CD14-positive monocyte (primary cell): ENCODE measurements around the gene PLXNA4. TPM values are rescaled to one million over a fixed set of nuclear protein-coding genes. Genes with fewer than 3 reads are reported as not detected.

Experiments
- DNase-seq, 3 donors: peaks; one replicate each; pipeline ENCODE4 v3.0.0-alpha.2; 2011 to 2022
- H2AFZ ChIP-seq: 2 replicates; pipeline ENCODE4 v1.6.0; 2012; ENCODE audit warnings: mild to moderate bottlenecking, low read depth, low read length, inconsistent platforms; ENCODE audit not compliant: insufficient read depth, poor library complexity, severe bottlenecking
- H3K27ac ChIP-seq, 2 donors: 1 replicate in 1 of 2; 2 replicates in 1 of 2; pipeline ENCODE4 v1.5.1; 2012 to 2013; ENCODE audit warnings: low read length in 2 of 2, control low read depth in 1 of 2, inconsistent platforms in 1 of 2, low read depth in 1 of 2, mild to moderate bottlenecking in 1 of 2
- H3K27me3 ChIP-seq, 2 donors: one replicate each; pipeline versions ENCODE4 v1.6.0 to v1.6.1; 2011 to 2013; ENCODE audit warnings: low read length in 2 of 2; ENCODE audit not compliant: control insufficient read depth in 2 of 2, insufficient read depth in 2 of 2
- H3K36me3 ChIP-seq, 2 donors: replicated peaks in 1 of 2; 1 replicate in 1 of 2; 2 replicates in 1 of 2; pipeline versions ENCODE4 v1.5.1 to v1.6.1; 2012 to 2013; ENCODE audit warnings: low read length in 2 of 2, control low read depth in 1 of 2, inconsistent platforms in 1 of 2, mild to moderate bottlenecking in 1 of 2; ENCODE audit not compliant: insufficient read depth in 2 of 2, control insufficient read depth in 1 of 2
- H3K4me1 ChIP-seq, 2 donors: 1 replicate in 1 of 2; 2 replicates in 1 of 2; pipeline versions ENCODE4 v1.5.1 to v1.6.1; 2012 to 2013; ENCODE audit warnings: low read length in 2 of 2, control low read depth in 1 of 2, inconsistent platforms in 1 of 2, mild to moderate bottlenecking in 1 of 2, moderate library complexity in 1 of 2; ENCODE audit not compliant: insufficient read depth in 2 of 2, control insufficient read depth in 1 of 2
- H3K4me2 ChIP-seq: replicated peaks from 2 replicates; pipeline ENCODE3; 2012; ENCODE audit warnings: low read length, moderate library complexity, mild to moderate bottlenecking; ENCODE audit not compliant: poor library complexity, severe bottlenecking; ENCODE audit errors: extremely low read depth
- H3K4me3 ChIP-seq, 3 experiments: fragments of 200-600 bp in 1 of 3; sonication (generic) in 1 of 3; replicated peaks in 1 of 3; 1 replicate in 2 of 3; 2 replicates in 1 of 3; pipeline ENCODE4 v1.5.1; 2011 to 2013; ENCODE audit warnings: low read length in 3 of 3, mild to moderate bottlenecking in 3 of 3, control low read depth in 2 of 3, low read depth in 2 of 3, inconsistent platforms in 1 of 3, moderate library complexity in 1 of 3
- H3K79me2 ChIP-seq: 2 replicates; pipeline ENCODE4 v1.6.0; 2012; ENCODE audit warnings: mild to moderate bottlenecking, control low read depth, inconsistent platforms, low read length, moderate library complexity; ENCODE audit not compliant: insufficient read depth
- H3K9ac ChIP-seq: 2 replicates; pipeline ENCODE4 v1.6.0; 2017; ENCODE audit warnings: low read length, mild to moderate bottlenecking; ENCODE audit not compliant: insufficient read depth, poor library complexity, severe bottlenecking
- H3K9me3 ChIP-seq, 2 donors: replicated peaks in 1 of 2; 1 replicate in 1 of 2; 2 replicates in 1 of 2; pipeline versions ENCODE4 v1.5.1 to v1.6.1; 2012 to 2013; ENCODE audit warnings: low read length in 2 of 2, control low read depth in 1 of 2; ENCODE audit not compliant: control insufficient read depth in 1 of 2, insufficient read depth in 1 of 2
- H4K20me1 ChIP-seq: 2 replicates; pipeline ENCODE4 v1.6.0; 2012; ENCODE audit warnings: mild to moderate bottlenecking, low read length, control low read depth, moderate library complexity; ENCODE audit not compliant: insufficient read depth
- H3K27ac Mint-ChIP-seq, 7 donors: one replicate each; pipeline ENCODE4 v1.8.0; 2020; ENCODE audit warnings: mild to moderate bottlenecking in 7 of 7, mixed read lengths in 7 of 7, moderate library complexity in 6 of 7, inconsistent platforms in 2 of 7
- H3K27me3 Mint-ChIP-seq, 3 donors: one replicate each; pipeline ENCODE4 v1.8.0; 2021 to 2022; ENCODE audit warnings: low read depth in 3 of 3, mild to moderate bottlenecking in 3 of 3, mixed read lengths in 3 of 3, moderate library complexity in 3 of 3, inconsistent platforms in 1 of 3
- H3K36me3 Mint-ChIP-seq, 2 donors: one replicate each; pipeline ENCODE4 v1.8.0; 2020; ENCODE audit warnings: mixed read lengths in 2 of 2, inconsistent platforms in 1 of 2, mild to moderate bottlenecking in 1 of 2
- H3K4me1 Mint-ChIP-seq: one replicate; pipeline ENCODE4 v1.8.0; 2020; ENCODE audit warnings: mild to moderate bottlenecking, mixed read lengths
- H3K4me3 Mint-ChIP-seq, 2 donors: one replicate each; pipeline ENCODE4 v1.8.0; 2020; ENCODE audit warnings: mild to moderate bottlenecking in 2 of 2, mixed read lengths in 2 of 2, moderate library complexity in 1 of 2
- H3K9me3 Mint-ChIP-seq, 7 donors: one replicate each; pipeline ENCODE4 v1.8.0; 2020 to 2022; ENCODE audit warnings: mixed read lengths in 7 of 7, mild to moderate bottlenecking in 6 of 7, moderate library complexity in 6 of 7, inconsistent platforms in 2 of 7
- CTCF ChIP-seq: fragments of 200-600 bp; IDR thresholded peaks from one replicate; pipeline ENCODE4 v1.8.0; 2022; ENCODE audit warnings: antibody characterized with exemption, mild to moderate bottlenecking
- WGBS: methylation state at CpG from one replicate; pipeline ENCODE4 v1.1.5; 2013; ENCODE audit warnings: missing lambda C conversion rate; ENCODE audit not compliant: insufficient coverage; 5-methylcytosine and 5-hydroxymethylcytosine counted together
- intact Hi-C, 2 donors: fragments of 100-400 bp; cut with micrococcal nuclease; formaldehyde crosslinking; loops; one replicate each; pipeline versions ENCODE4 v1.15.0 to v1.15.1; 2023
- polyA plus RNA-seq, 3 donors: library from polyadenylated mRNA; depleted of rRNA in 1 of 3; unstranded in 2 of 3; stranded (reverse) in 1 of 3; fragments of 300-500 nt in 2 of 3; fragments of >200 nt in 1 of 3; fragmentation: Illumina TruSeq in 2 of 3; gene quantifications; 1 replicate in 2 of 3; 2 replicates in 1 of 3; pipeline ENCODE4 v1.2.3, GENCODE V29; 2012 to 2021

The PLXNA4 gene
- polyA plus RNA-seq, 3 donors, result not detected

DNA sequence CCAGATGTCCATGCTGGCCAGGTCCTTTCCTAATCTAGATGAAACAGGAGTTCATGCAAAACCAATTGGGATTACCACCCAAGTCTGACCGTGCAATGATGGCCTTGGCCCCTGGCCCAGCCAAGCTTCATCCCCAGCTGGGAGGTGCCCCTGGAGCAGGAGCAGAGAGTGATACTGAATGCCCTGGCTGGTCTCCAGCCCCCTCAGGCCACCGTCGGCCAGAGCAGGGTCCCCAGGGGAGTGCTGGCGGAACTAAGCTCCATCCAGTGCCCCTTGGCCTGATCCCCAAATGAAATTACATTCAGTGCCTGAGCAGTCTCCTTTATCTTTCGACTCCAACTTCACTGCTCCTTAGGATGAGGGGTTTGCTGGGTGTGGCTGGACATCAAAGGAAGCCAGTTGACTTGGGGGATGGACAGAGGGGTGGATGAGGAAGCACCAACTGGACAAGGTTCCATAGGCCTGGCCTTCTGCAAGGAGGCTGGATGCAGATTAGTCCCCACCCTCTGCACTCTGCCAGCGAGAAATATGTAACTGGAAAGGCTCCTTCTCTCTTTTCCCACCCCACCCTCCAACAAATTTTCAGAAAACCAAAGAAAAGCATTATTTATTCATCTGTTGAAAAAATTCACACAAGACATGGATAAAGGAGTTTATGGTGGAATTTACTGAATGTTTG, 275.5 kb downstream of the PLXNA4 start:
- Histone ChIP-seq H3K4me1 (no peaks in the 10 kb centered on the region), H3K4me2 (no peak overlapping the region), H2AFZ (no peak overlapping the region), H3K4me3 (no peak overlapping the region), H3K27ac (no peak overlapping the region), H3K9ac (no peak overlapping the region), H3K36me3 (no peaks in the 10 kb centered on the region), H3K27me3 (no peaks in the 10 kb centered on the region), H3K9me3 (no peaks in the 10 kb centered on the region), H3K79me2 (no peaks in the 10 kb centered on the region), H4K20me1 (no peaks in the 10 kb centered on the region)
- H3K9me3 Mint-ChIP-seq, result peaks cover 0 to 7% (median 0%) of the 10 kb centered on the region in 7 donors
- no peak overlapping the region for H3K4me3 Mint-ChIP-seq
- H3K36me3 Mint-ChIP-seq, result no peaks in the 10 kb centered on the region
- H3K4me1 Mint-ChIP-seq, result no peaks in the 10 kb centered on the region
- no peak for DNase-seq
- 97% methylated on average over 4 of the region's 6 CpGs for WGBS
- no peak for TF ChIP-seq CTCF
- peaks cover 1 to 6% (median 3%) of the 10 kb centered on the region in 3 donors for H3K27me3 Mint-ChIP-seq
- intact Hi-C loops, result no loop called here
- H3K27ac Mint-ChIP-seq, result no peak overlapping the region

GRCh38 chr7:132298790-132299189, 277.5 kb downstream of the PLXNA4 start:
- Histone ChIP-seq H3K4me1 (no peaks in the 10 kb centered on the region), H3K9me3 (no peaks in the 10 kb centered on the region), H3K79me2 (no peaks in the 10 kb centered on the region), H3K27me3 (no peaks in the 10 kb centered on the region), H2AFZ (no peak overlapping the region), H3K4me3 (no peak overlapping the region), H3K4me2 (no peak overlapping the region), H3K9ac (no peak overlapping the region), H3K36me3 (no peaks in the 10 kb centered on the region), H4K20me1 (no peaks in the 10 kb centered on the region), H3K27ac (no peak overlapping the region)
- 85% methylated on average over 2 of the region's 4 CpGs for WGBS
- Mint-ChIP-seq H3K9me3 (peaks cover 0 to 7% (median 0%) of the 10 kb centered on the region in 7 donors), H3K27me3 (peaks cover 2 to 7% (median 4%) of the 10 kb centered on the region in 3 donors), H3K36me3 (no peaks in the 10 kb centered on the region), H3K4me1 (no peaks in the 10 kb centered on the region), H3K4me3 (no peak overlapping the region), H3K27ac (no peak overlapping the region)
- DNase-seq, result no peak
- no peak for TF ChIP-seq CTCF
- intact Hi-C loops, result no loop called here
